HepG2 (cell line): ENCODE measurements around the gene TMC8. TPM values are rescaled to one million over a fixed set of nuclear protein-coding genes. Genes with fewer than 3 reads are reported as not detected.

Source experiments
- CBFB ChIP-seq: sonication (generic); formaldehyde crosslinking; IDR thresholded peaks from 2 replicates; pipeline ENCODE4 v1.4.0; 2020; ENCODE audit warnings: missing genetic modification reagents
- NFE2 ChIP-seq: sonication (generic); formaldehyde crosslinking; IDR thresholded peaks from 2 replicates; pipeline ENCODE4 v1.4.0; 2020; ENCODE audit warnings: missing genetic modification reagents
- POLR2AphosphoS5 ChIP-seq: IDR thresholded peaks from 2 replicates; pipeline ENCODE4 v1.6.1; 2012; ENCODE audit warnings: low read depth, low read length
- RBAK ChIP-seq: sonication (generic); formaldehyde crosslinking; IDR thresholded peaks from 2 replicates; pipeline ENCODE4 v1.5.1; 2020; ENCODE audit warnings: mild to moderate bottlenecking, missing genetic modification reagents
- RXRB ChIP-seq: IDR thresholded peaks from 2 replicates; pipeline ENCODE4 v1.6.1; 2016; ENCODE audit warnings: borderline replicate concordance, missing genetic modification reagents, missing compliant biosample characterization
- ZNF253 ChIP-seq: sonication (generic); formaldehyde crosslinking; IDR thresholded peaks from 2 replicates; pipeline ENCODE4 v1.8.0; 2022; ENCODE audit warnings: mild to moderate bottlenecking, missing genetic modification reagents, borderline replicate concordance
- ZNF543 ChIP-seq: sonication (generic); formaldehyde crosslinking; IDR thresholded peaks from 2 replicates; pipeline ENCODE4 v1.4.0; 2020; ENCODE audit warnings: mild to moderate bottlenecking, missing genetic modification reagents
- ZNF776 ChIP-seq: sonication (generic); formaldehyde crosslinking; IDR thresholded peaks from 2 replicates; pipeline ENCODE4 v1.4.0; 2020; ENCODE audit warnings: mild to moderate bottlenecking, missing genetic modification reagents
- ZSCAN29 ChIP-seq: sonication (generic); formaldehyde crosslinking; conservative IDR thresholded peaks from 2 replicates; pipeline ENCODE4 v1.4.0; 2020; ENCODE audit warnings: mild to moderate bottlenecking, missing genetic modification reagents
- polyA plus RNA-seq, 8 experiments: library from polyadenylated mRNA; depleted of rRNA in 3 of 8; stranded (reverse) in 7 of 8; unstranded in 1 of 8; fragments of >200 nt; fragmentation: Illumina TruSeq in 4 of 8; extraction: Trizol in 4 of 8; gene quantifications; 2 replicates each; pipeline versions ENCODE4 v1.2.1 to v1.2.3, GENCODE V29; 2011 to 2016; ENCODE audit warnings: low read depth in 4 of 8, missing spikeins in 1 of 8, mixed read lengths in 1 of 8; ENCODE audit not compliant: insufficient read depth in 1 of 8
- total RNA-seq, 5 experiments: library from RNA; depleted of rRNA; stranded (reverse); fragments of >200 nt; fragmentation: Illumina TruSeq; extraction: Trizol; gene quantifications; 2 replicates each; pipeline ENCODE4 v1.2.3, GENCODE V29; 2016; ENCODE audit warnings: low read depth in 1 of 5
- TF ChIP-seq, protein P1 (sequence below): sonication (generic); formaldehyde crosslinking; conservative IDR thresholded peaks from 2 replicates; pipeline ENCODE4 v1.8.0; 2022; ENCODE audit warnings: low read depth, missing genetic modification reagents
- TF ChIP-seq, protein P2 (sequence below): sonication (generic); formaldehyde crosslinking; IDR thresholded peaks from 2 replicates; pipeline ENCODE4 v1.4.0; 2020; ENCODE audit warnings: mild to moderate bottlenecking, missing genetic modification reagents
- TF ChIP-seq, protein P3 (sequence below): IDR thresholded peaks from 2 replicates; pipeline ENCODE4 v1.6.1; 2016; ENCODE audit warnings: low read depth

Gene TMC8
- total and polyA plus RNA-seq, 2 of the 13 experiments (the other 11 are each of a cell fraction or from before 2014, with no cell fraction given): 0.53 to 7.8 TPM

DNA sequence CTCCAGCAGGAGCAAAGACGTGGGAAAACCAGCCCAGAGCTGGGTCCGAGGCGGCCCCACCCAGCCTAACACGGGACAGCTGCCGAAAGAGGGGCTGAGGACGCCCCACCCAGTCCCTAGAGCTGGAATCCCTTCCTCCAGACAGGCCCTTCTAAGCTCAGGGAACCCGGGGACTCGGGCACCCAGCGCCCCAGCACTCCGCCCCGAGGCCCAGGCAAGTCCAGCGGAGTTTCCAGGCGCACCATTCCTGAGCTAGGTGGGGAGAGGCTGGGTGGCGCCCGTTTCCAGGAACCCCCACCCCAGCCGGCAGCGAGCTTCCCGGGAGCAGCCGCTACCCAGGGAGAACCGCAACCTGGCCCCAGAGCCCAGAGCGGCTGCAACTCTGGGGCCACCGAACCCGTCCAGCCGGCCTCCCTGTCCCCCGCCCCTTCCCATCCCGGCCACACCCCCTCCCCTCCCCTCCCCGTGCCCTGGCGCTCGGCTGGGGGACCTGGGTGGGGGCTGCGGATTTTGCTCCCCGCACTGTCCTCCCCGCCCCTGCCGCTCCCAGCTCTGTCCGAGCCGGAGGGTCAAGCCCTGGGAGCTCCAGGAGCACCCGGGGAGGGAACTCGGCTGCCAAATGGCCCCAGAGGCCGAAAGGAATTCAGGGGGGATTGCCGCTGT lies 2.6 kb upstream of the TMC8 start (continued):
- peak; percentile 49; the same call in 1 of the 2 replicates for TF ChIP-seq POLR2AphosphoS5
- TF ChIP-seq ZSCAN29 (CRISPR knock-in tag): no peak
- TF ChIP-seq, protein P1, sequence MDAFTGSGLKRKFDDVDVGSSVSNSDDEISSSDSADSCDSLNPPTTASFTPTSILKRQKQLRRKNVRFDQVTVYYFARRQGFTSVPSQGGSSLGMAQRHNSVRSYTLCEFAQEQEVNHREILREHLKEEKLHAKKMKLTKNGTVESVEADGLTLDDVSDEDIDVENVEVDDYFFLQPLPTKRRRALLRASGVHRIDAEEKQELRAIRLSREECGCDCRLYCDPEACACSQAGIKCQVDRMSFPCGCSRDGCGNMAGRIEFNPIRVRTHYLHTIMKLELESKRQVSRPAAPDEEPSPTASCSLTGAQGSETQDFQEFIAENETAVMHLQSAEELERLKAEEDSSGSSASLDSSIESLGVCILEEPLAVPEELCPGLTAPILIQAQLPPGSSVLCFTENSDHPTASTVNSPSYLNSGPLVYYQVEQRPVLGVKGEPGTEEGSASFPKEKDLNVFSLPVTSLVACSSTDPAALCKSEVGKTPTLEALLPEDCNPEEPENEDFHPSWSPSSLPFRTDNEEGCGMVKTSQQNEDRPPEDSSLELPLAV: no peak
- TF ChIP-seq, protein P2, sequence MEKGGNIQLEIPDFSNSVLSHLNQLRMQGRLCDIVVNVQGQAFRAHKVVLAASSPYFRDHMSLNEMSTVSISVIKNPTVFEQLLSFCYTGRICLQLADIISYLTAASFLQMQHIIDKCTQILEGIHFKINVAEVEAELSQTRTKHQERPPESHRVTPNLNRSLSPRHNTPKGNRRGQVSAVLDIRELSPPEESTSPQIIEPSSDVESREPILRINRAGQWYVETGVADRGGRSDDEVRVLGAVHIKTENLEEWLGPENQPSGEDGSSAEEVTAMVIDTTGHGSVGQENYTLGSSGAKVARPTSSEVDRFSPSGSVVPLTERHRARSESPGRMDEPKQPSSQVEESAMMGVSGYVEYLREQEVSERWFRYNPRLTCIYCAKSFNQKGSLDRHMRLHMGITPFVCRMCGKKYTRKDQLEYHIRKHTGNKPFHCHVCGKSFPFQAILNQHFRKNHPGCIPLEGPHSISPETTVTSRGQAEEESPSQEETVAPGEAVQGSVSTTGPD (CRISPR knock-in tag): peak; percentile 46; the same call in 1 of the 2 replicates
- TF ChIP-seq CBFB: no peak
- no peak; the same call in 1 of the 2 replicates for TF ChIP-seq ZNF776 (CRISPR knock-in tag)
- no peak for TF ChIP-seq RBAK (CRISPR knock-in tag)
- TF ChIP-seq ZNF253 (CRISPR knock-in tag): no peak
- TF ChIP-seq ZNF543 (CRISPR knock-in tag): no peak; the same call in 1 of the 2 replicates
- no peak for TF ChIP-seq RXRB (CRISPR knock-in tag)
- no peak for TF ChIP-seq NFE2
- TF ChIP-seq, protein P3, sequence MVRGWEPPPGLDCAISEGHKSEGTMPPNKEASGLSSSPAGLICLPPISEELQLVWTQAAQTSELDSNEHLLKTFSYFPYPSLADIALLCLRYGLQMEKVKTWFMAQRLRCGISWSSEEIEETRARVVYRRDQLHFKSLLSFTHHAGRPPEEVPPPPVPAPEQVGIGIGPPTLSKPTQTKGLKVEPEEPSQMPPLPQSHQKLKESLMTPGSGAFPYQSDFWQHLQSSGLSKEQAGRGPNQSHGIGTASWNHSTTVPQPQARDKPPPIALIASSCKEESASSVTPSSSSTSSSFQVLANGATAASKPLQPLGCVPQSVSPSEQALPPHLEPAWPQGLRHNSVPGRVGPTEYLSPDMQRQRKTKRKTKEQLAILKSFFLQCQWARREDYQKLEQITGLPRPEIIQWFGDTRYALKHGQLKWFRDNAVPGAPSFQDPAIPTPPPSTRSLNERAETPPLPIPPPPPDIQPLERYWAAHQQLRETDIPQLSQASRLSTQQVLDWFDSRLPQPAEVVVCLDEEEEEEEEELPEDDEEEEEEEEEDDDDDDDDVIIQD: no peak
